A673 (cell line): Measurements from ENCODE around the gene ATP8B1. TPM values are rescaled to one million over a fixed set of nuclear protein-coding genes. Genes with fewer than 3 reads are reported as not detected.

Experiments
- BruUV-seq: library from RNA; stranded (reverse); fragments of 400-500 nt; replicated peaks from 2 replicates; lab custom pipeline; 2021; lab: Mats Ljungman, UMichigan
- CTCF ChIA-PET: fragments of 300-600 bp; sonication (Branson Sonifier 250); formaldehyde crosslinking; loops from one replicate; lab custom pipeline; 2022; ENCODE audit warnings: antibody characterized with exemption; lab: Charles Lee
- POLR2A ChIA-PET: fragments of 300-600 bp; sonication (Branson Sonifier 250); formaldehyde crosslinking; loops from one replicate; lab custom pipeline; 2022; ENCODE audit warnings: antibody characterized with exemption; ENCODE audit not compliant: low non-redundant PET; lab: Charles Lee
- DNase-seq: peaks from one replicate; pipeline ENCODE4 v3.0.0-alpha.2; 2015; ENCODE audit warnings: low spot score
- H3K27ac ChIP-seq: fragments of 200-600 bp; sonication (generic); 2 replicates; pipeline ENCODE4 v1.5.1; 2016; ENCODE audit warnings: mixed run types, low read depth, mild to moderate bottlenecking, mixed read lengths, antibody characterized with exemption, low read length; ENCODE audit not compliant: poor library complexity, severe bottlenecking
- H3K27me3 ChIP-seq: fragments of 200-600 bp; sonication (generic); replicated peaks from 2 replicates; pipeline ENCODE4 v1.6.1; 2017; ENCODE audit warnings: mixed run types, low read depth, mild to moderate bottlenecking, mixed read lengths, antibody characterized with exemption, low read length; ENCODE audit not compliant: insufficient read depth, poor library complexity
- H3K36me3 ChIP-seq: fragments of 200-600 bp; sonication (generic); 2 replicates; pipeline ENCODE4 v1.6.1; 2016; ENCODE audit warnings: mixed run types, mild to moderate bottlenecking, mixed read lengths, antibody characterized with exemption, low read length; ENCODE audit not compliant: insufficient read depth, poor library complexity, severe bottlenecking
- H3K4me1 ChIP-seq: fragments of 200-600 bp; sonication (generic); 2 replicates; pipeline ENCODE4 v1.6.1; 2017; ENCODE audit warnings: mixed run types, mild to moderate bottlenecking, mixed read lengths, antibody characterized with exemption, low read length; ENCODE audit not compliant: insufficient read depth, poor library complexity, severe bottlenecking
- H3K4me3 ChIP-seq: fragments of 200-600 bp; sonication (generic); 2 replicates; pipeline ENCODE4 v1.5.1; 2016; ENCODE audit warnings: low read depth, mixed run types, mild to moderate bottlenecking, mixed read lengths, low read length; ENCODE audit not compliant: poor library complexity, severe bottlenecking
- H3K9me3 ChIP-seq: fragments of 200-600 bp; sonication (generic); 2 replicates; pipeline ENCODE4 v1.6.1; 2016; ENCODE audit warnings: mixed run types, low read depth, mild to moderate bottlenecking, mixed read lengths, antibody characterized with exemption, low read length; ENCODE audit not compliant: poor library complexity, severe bottlenecking
- CTCF ChIP-seq: fragments of 300-800, 200-600 bp; sonication (generic); conservative IDR thresholded peaks from 2 replicates; pipeline ENCODE4 v1.5.1; 2017; ENCODE audit warnings: low read depth, mild to moderate bottlenecking, antibody characterized with exemption, low read length, moderate library complexity, mixed read lengths
- EZH2 ChIP-seq: fragments of 200-600 bp; sonication (generic); IDR thresholded peaks from 2 replicates; pipeline ENCODE4 v1.6.1; 2017; ENCODE audit warnings: borderline replicate concordance, low read depth, mild to moderate bottlenecking, mixed read lengths, antibody characterized with exemption, low read length; ENCODE audit not compliant: poor library complexity, severe bottlenecking
- intact Hi-C: fragments of 100-400 bp; cut with micrococcal nuclease; formaldehyde crosslinking; loops from one replicate; pipeline ENCODE4 v1.10.0; 2022; ENCODE audit not compliant: unreplicated experiment
- total RNA-seq: library from RNA; stranded (reverse); gene quantifications from 2 replicates; pipeline ENCODE4 v1.2.3, GENCODE V29; 2021

ATP8B1 gene
- total RNA-seq, 1 experiment from 2014 or later: 35.6 TPM

- CTCF ChIA-PET: no interaction called here
- DNase-seq: peak; percentile 50
- Histone ChIP-seq H3K4me3 (no peak overlapping the region), H3K4me1 (peaks cover 34% of the 10 kb centered on the region), H3K27ac (peak overlapping the region; percentile 57), H3K27me3 (no peaks in the 10 kb centered on the region), H3K36me3 (no peaks in the 10 kb centered on the region), H3K9me3 (peaks cover 5% of the 10 kb centered on the region)
- TF ChIP-seq EZH2: no peak
- BruUV-seq: no TSS peak
- intact Hi-C loops: loop anchor here (2.0 to 5.0 kb wide), 3 partner anchors 18 to 185 kb away; partner anchors contain the start of gene NARS1
- POLR2A ChIA-PET: interaction anchor here (0.7 kb wide), 1 partner anchor 75 kb away, joined by 4 read pairs; no protein-coding TSS in a partner anchor
Measured at GRCh38 chr18:57806978-57807285, 3.8 kb upstream of the ATP8B1 start.

GRCh38 chr18:57806201-57806977 is 3.3 kb upstream of the ATP8B1 start:
- no peaks in the 10 kb centered on the region for H3K36me3 ChIP-seq
- TF ChIP-seq EZH2: no peak
- TF ChIP-seq CTCF: no peak
- intact Hi-C loops: loop anchor here (2.0 to 5.0 kb wide), 3 partner anchors 18 to 184 kb away; partner anchors contain the start of gene NARS1
- H3K27me3 ChIP-seq: no peaks in the 10 kb centered on the region
- peaks cover 34% of the 10 kb centered on the region for H3K4me1 ChIP-seq
- ChIA-PET POLR2A (no interaction called here), CTCF (no interaction called here)
- no peak for DNase-seq
- H3K9me3 ChIP-seq: no peaks in the 10 kb centered on the region
- no peak overlapping the region for H3K4me3 ChIP-seq
- BruUV-seq: no TSS peak
- peak overlapping the region; percentile 57 for H3K27ac ChIP-seq

DNA sequence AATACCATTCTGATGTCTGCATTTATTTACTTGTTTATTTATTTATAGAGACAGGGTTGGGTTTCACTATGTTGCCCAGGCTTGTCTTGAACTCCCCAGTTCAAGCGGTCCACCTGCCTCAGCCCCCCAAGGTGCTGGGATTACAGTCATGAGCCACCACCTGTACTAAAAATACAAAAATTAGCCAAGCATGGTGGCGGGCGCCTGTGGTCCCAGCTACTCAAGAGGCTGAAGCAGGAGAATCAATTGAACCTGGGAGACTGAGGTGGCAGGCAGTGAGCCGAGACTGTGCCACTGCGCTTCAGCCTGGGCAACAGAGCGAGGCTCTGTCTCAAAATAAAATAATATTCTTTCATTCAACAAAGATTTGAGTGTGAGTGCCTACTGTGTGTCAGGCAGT is 2.0 kb upstream of the ATP8B1 start:
- no TSS peak for BruUV-seq
- H3K27ac ChIP-seq: no peak overlapping the region
- no peaks in the 10 kb centered on the region for H3K27me3 ChIP-seq
- intact Hi-C loops: loop anchor here (5.0 kb wide), 2 partner anchors 52 to 183 kb away; partner anchors contain the start of gene NARS1
- POLR2A ChIA-PET: no interaction called here
- no peak for DNase-seq
- peaks cover 34% of the 10 kb centered on the region for H3K4me1 ChIP-seq
- no peak overlapping the region for H3K4me3 ChIP-seq
- no peaks in the 10 kb centered on the region for H3K9me3 ChIP-seq
- no peak for TF ChIP-seq EZH2
- no peak for TF ChIP-seq CTCF
- CTCF ChIA-PET: no interaction called here
- no peaks in the 10 kb centered on the region for H3K36me3 ChIP-seq
